NCI-H2196 (cell line): ENCODE data around the gene LAMA4.
A peak's percentile ranks its signal among the peaks of the same experiment; 100 is the strongest.

ENCODE experiments used
- DNase-seq: peaks from one replicate; lab custom pipeline; 2025; ENCODE audit not compliant: unreplicated experiment; lab: John Stamatoyannopoulos, UW

The LAMA4 gene

DNA sequence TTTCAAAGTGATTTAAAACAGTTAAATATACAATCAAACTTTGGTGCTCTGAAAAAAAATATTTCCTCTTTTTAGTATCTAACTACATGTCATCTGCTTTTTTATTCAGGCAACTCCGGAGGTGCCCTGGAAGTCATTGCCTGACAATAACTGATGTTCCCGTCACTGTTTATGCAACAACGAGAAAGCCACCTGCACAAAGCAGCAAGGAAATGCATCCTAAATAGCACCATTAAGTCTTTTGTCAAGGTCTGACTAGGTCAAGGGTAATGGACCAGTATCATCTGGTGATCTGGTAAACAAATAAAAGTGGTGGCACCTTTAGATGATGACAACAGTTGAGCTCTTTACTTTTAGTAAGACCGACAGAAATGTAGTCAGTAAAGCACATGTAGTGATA is 153.8 kb downstream of the LAMA4 start:
- DNase-seq = no peak

- no peak for DNase-seq
These were observed 157.5 kb downstream of the LAMA4 start for GRCh38 chr6:112096901-112097300.

GRCh38 chr6:112087916-112088315 is 166.5 kb downstream of the LAMA4 start:
- DNase-seq = no peak

- DNase-seq = peak; percentile 95
These were observed 167.0 kb downstream of the LAMA4 start, which contains the start of the genes FAM229B and TUBE1 for GRCh38 chr6:112087136-112087911. Gene FAM229B (plus strand): TSS chr6:112087591. CDS start chr6:112099284, 11,693 bp downstream. Gene TUBE1 (minus strand): TSS chr6:112087482. CDS start chr6:112087434, 48 bp downstream.

DNA sequence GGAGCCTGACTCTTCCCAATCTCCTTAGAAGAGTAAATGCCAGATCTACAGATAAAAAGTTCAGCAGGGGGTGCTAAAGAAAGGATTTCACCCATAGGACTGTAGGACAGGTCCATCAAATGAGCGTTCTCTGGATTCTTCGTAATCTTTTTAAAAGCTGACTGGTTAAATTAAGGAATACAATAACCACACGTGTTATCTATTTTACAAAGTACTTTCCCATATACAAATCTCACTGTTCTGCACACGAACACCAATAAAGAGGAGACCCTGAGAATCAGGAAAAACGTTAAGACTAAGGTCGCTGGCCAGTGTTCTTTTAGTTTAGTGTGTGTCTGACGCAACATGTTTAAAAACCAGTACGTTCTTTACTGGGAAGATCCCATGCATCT is 167.6 kb downstream of the LAMA4 start:
- peak; percentile 20 for DNase-seq

GRCh38 chr6:112085286-112086065 is 168.9 kb downstream of the LAMA4 start:
- no peak for DNase-seq

DNA sequence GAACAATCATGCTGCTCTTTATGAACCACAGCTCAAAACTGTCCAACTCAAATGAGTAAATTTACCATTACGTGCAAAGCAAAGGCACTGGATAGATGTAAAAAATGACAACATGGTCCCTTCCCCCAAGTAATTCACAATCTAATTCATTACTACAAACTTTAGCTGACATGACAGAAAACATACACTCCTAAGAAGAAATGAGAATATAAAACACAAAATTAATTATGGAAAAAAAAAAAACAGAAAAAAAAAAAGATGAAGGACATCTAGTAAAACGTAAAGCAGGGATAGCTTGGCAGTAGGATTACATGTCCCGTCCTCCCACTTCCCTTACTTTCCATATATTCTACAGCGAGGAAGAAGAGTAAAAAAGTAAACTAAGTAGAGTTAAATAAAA is 172.8 kb downstream of the LAMA4 start:
- no peak for DNase-seq

DNA sequence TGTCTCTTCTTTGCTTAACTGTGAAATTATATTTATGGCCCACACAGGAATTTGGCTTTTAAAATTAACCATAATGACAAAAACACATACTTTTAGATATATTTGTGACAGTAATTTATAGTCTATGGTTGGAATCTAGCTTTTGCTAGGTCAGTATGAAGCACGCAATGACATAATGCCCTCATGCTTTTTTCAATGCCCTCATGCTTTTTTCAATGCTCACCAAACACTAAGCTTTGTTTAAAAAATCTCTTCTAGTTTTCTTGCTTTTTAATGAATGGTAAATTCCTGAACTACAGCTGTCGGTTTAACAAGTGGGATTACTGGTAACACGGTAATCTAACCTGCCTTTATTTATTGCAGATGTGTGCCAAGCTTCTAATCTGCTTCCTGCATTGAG is 187.8 kb downstream of the LAMA4 start:
- DNase-seq = no peak

DNA sequence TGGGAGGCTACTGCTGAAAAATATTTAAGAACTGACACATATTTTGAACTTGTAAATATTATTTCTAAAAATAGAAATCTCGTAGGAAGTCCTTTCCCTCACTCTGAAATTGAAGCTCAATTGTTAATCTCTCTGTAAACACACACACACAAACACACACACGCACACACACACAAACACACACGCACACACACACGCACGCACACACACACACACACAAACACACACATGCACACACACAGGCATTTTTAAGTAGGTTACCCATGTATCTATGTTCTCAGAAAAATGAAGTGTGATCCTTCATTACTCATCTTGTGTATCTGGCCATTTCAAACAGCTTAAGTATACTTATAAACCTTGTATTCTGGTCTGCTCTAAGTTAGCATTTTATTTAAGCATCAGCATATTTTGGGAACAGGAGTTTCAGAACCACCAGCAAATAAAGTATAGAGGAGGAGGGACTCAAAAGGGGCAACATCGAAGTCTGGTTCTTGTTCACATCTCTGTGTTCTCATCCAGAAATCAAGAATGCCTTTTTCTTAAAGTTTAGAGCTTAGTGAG is 188.9 kb downstream of the LAMA4 start:
- no peak for DNase-seq

GRCh38 chr6:112062966-112063365 is 191.4 kb downstream of the LAMA4 start:
- no peak for DNase-seq

GRCh38 chr6:112061605-112062004 is 192.8 kb downstream of the LAMA4 start:
- no peak for DNase-seq
